ENCODE measurements around the gene BUD23. TPM values are rescaled to one million over a fixed set of nuclear protein-coding genes. Genes with fewer than 3 reads are reported as not detected.
"Not testable (repeated sequence)": the region's sequence is repeated elsewhere in the genome, so short reads cannot be mapped to it uniquely, and the experiment has no call there.

Gene BUD23
- total RNA-seq, 6 experiments from 2014 or later: 70.1 to 91.4 (median 83.4) TPM

- Mint-ChIP-seq H3K4me1 (ENCODE audit: low read depth) (peaks cover 22% of the 10 kb centered on the region), H3K27me3 (ENCODE audit: insufficient read depth) (peaks cover 2% of the 10 kb centered on the region), H3K36me3 (ENCODE audit: low read depth) (peaks cover 16% of the 10 kb centered on the region), H3K9me3 (no peaks in the 10 kb centered on the region), H3K4me3 (no peak overlapping the region), H3K27ac (peak overlapping the region; percentile 56)
- no peak for TF ChIP-seq CTCF (IDR thresholded peaks at IDR 0.05)
- peak; percentile 33 for DNase-seq
These were observed 23.0 kb downstream of the BUD23 start for GRCh38 chr7:73706126-73707044.

GRCh38 chr7:73707045-73707631, 23.7 kb downstream of the BUD23 start:
- Mint-ChIP-seq H3K9me3 (no peaks in the 10 kb centered on the region), H3K36me3 (ENCODE audit: low read depth) (peaks cover 9% of the 10 kb centered on the region), H3K4me3 (no peak overlapping the region), H3K27ac (peak overlapping the region; percentile 56), H3K27me3 (ENCODE audit: insufficient read depth) (peaks cover 2% of the 10 kb centered on the region), H3K4me1 (ENCODE audit: low read depth) (peaks cover 23% of the 10 kb centered on the region)
- no peak for DNase-seq
- no peak for TF ChIP-seq CTCF (IDR thresholded peaks at IDR 0.05)

GRCh38 chr7:73708961-73709549, 25.7 kb downstream of the BUD23 start:
- DNase-seq: no peak
- no peak for TF ChIP-seq CTCF (IDR thresholded peaks at IDR 0.05)
- H3K4me3 Mint-ChIP-seq: no peak overlapping the region
- peaks cover 2% of the 10 kb centered on the region for H3K27me3 Mint-ChIP-seq (ENCODE audit: insufficient read depth)
- no peak overlapping the region for H3K27ac Mint-ChIP-seq
- H3K36me3 Mint-ChIP-seq (ENCODE audit: low read depth): peaks cover 7% of the 10 kb centered on the region
- no peaks in the 10 kb centered on the region for H3K9me3 Mint-ChIP-seq
- H3K4me1 Mint-ChIP-seq (ENCODE audit: low read depth): peaks cover 34% of the 10 kb centered on the region

GRCh38 chr7:73712773-73713172, 29.4 kb downstream of the BUD23 start:
- TF ChIP-seq CTCF (IDR thresholded peaks at IDR 0.05): no peak
- Mint-ChIP-seq H3K36me3 (ENCODE audit: low read depth) (peaks cover 7% of the 10 kb centered on the region), H3K27me3 (ENCODE audit: insufficient read depth) (peaks cover 2% of the 10 kb centered on the region), H3K27ac (peak overlapping the region; percentile 42; the same call in 1 of the 2 replicates), H3K9me3 (no peaks in the 10 kb centered on the region), H3K4me3 (no peak overlapping the region), H3K4me1 (ENCODE audit: low read depth) (peaks cover 36% of the 10 kb centered on the region)
- no peak for DNase-seq

- not testable (repeated sequence) for DNase-seq; H3K27me3 Mint-ChIP-seq (ENCODE audit: insufficient read depth); H3K36me3 Mint-ChIP-seq (ENCODE audit: low read depth); H3K4me3 Mint-ChIP-seq; H3K9me3 Mint-ChIP-seq
- Mint-ChIP-seq H3K4me1 (ENCODE audit: low read depth) (peaks cover 42% of the 10 kb centered on the region), H3K27ac (peak overlapping the region; percentile 42; the same call in 1 of the 2 replicates)
These were observed 29.9 kb downstream of the BUD23 start for GRCh38 chr7:73713319-73713718.
